MCF 10A (cell line): Measurements from ENCODE around the gene LIN28B. TPM values are rescaled to one million over a fixed set of nuclear protein-coding genes. Genes with fewer than 3 reads are reported as not detected.

Experiments used
- BruUV-seq: library from RNA; stranded (reverse); fragments of 400-500 nt; replicated peaks from 2 replicates; lab custom pipeline; 2021; lab: Mats Ljungman, UMichigan
- CTCF ChIA-PET: fragments of 300-600 bp; sonication (Branson Sonifier 250); formaldehyde crosslinking; extraction: SDS; loops from one replicate; lab custom pipeline; 2021; ENCODE audit warnings: antibody characterized with exemption, inconsistent platforms; lab: Yijun Ruan, JAX
- POLR2A ChIA-PET: fragments of 300-600, 350-650 bp; sonication (Branson Sonifier 250); formaldehyde crosslinking; extraction: SDS; loops from one replicate; lab custom pipeline; 2020; ENCODE audit warnings: antibody characterized with exemption, inconsistent platforms; lab: Yijun Ruan, JAX
- DNase-seq: peaks from one replicate; pipeline ENCODE4 v3.0.0-alpha.2; 2018; ENCODE audit not compliant: unreplicated experiment
- H3K27ac Mint-ChIP-seq: one replicate; pipeline ENCODE4 v1.8.0; 2022; ENCODE audit warnings: mild to moderate bottlenecking, low read depth, mixed read lengths; ENCODE audit not compliant: unreplicated experiment
- H3K27me3 Mint-ChIP-seq: one replicate; pipeline ENCODE4 v1.8.0; 2022; ENCODE audit warnings: mixed read lengths; ENCODE audit not compliant: insufficient read depth, unreplicated experiment
- H3K36me3 Mint-ChIP-seq: one replicate; pipeline ENCODE4 v1.8.0; 2022; ENCODE audit warnings: mild to moderate bottlenecking, moderate library complexity, mixed read lengths; ENCODE audit not compliant: insufficient read depth, unreplicated experiment
- H3K4me1 Mint-ChIP-seq: one replicate; pipeline ENCODE4 v1.8.0; 2022; ENCODE audit warnings: mixed read lengths; ENCODE audit not compliant: insufficient read depth, unreplicated experiment
- H3K4me3 Mint-ChIP-seq: one replicate; pipeline ENCODE4 v1.8.0; 2022; ENCODE audit warnings: mild to moderate bottlenecking, moderate library complexity, mixed read lengths; ENCODE audit not compliant: unreplicated experiment
- H3K9me3 Mint-ChIP-seq: one replicate; pipeline ENCODE4 v1.8.0; 2022; ENCODE audit warnings: mixed read lengths; ENCODE audit not compliant: unreplicated experiment
- CTCF ChIP-seq: fragments of 200-600 bp; IDR thresholded peaks from one replicate; pipeline ENCODE4 v1.8.0; 2022; ENCODE audit warnings: antibody characterized with exemption, mild to moderate bottlenecking; ENCODE audit not compliant: unreplicated experiment
- intact Hi-C: fragments of 100-400 bp; cut with micrococcal nuclease; formaldehyde crosslinking; loops from 2 replicates; pipeline ENCODE4 v1.14.1; 2022
- total RNA-seq: library from RNA; stranded (reverse); gene quantifications from 2 replicates; pipeline ENCODE4 v1.2.3, GENCODE V29; 2022

LIN28B gene
- total RNA-seq, 1 experiment from 2014 or later, result not detected

GRCh38 chr6:104969108-104969507, 12.2 kb downstream of the LIN28B start:
- no peaks in the 10 kb centered on the region for H3K36me3 Mint-ChIP-seq
- H3K9me3 Mint-ChIP-seq, result no peaks in the 10 kb centered on the region
- H3K4me3 Mint-ChIP-seq, result no peak overlapping the region
- TF ChIP-seq CTCF, result no peak
- CTCF ChIA-PET, result interaction anchor here (1.4 to 1.6 kb wide), 2 partner anchors 10 to 74 kb away, joined by 4 read pairs; no protein-coding TSS in a partner anchor
- no peak for DNase-seq
- BruUV-seq, result no TSS peak
- H3K4me1 Mint-ChIP-seq, result no peaks in the 10 kb centered on the region
- POLR2A ChIA-PET, result interaction anchor here (1.1 to 1.3 kb wide), 3 partner anchors 9 to 109 kb away, joined by 3 to 5 read pairs (median 4); partner anchors contain the start of gene HACE1
- no peak overlapping the region for H3K27ac Mint-ChIP-seq
- intact Hi-C loops, result no loop called here
- H3K27me3 Mint-ChIP-seq, result no peaks in the 10 kb centered on the region

- Mint-ChIP-seq H3K9me3 (no peaks in the 10 kb centered on the region), H3K27ac (no peak overlapping the region), H3K27me3 (peaks cover 2% of the 10 kb centered on the region), H3K4me1 (no peaks in the 10 kb centered on the region), H3K36me3 (no peaks in the 10 kb centered on the region), H3K4me3 (no peak overlapping the region)
- no TSS peak for BruUV-seq
- ChIA-PET POLR2A (interaction anchor here (1.1 to 1.3 kb wide), 2 partner anchors 16 to 110 kb away, joined by 3 to 5 read pairs; partner anchors contain the start of gene HACE1), CTCF (interaction anchor here (1.6 kb wide), 1 partner anchor 11 kb away, joined by 4 read pairs; no protein-coding TSS in a partner anchor)
- intact Hi-C loops, result no loop called here
- TF ChIP-seq CTCF, result no peak
- no peak for DNase-seq
Observed at GRCh38 chr6:104969785-104970581, 13.1 kb downstream of the LIN28B start.

GRCh38 chr6:104973404-104973803, 16.5 kb downstream of the LIN28B start:
- no peak for TF ChIP-seq CTCF
- BruUV-seq, result no TSS peak
- no peak overlapping the region for H3K27ac Mint-ChIP-seq
- no peaks in the 10 kb centered on the region for H3K9me3 Mint-ChIP-seq
- peaks cover 29% of the 10 kb centered on the region for H3K27me3 Mint-ChIP-seq
- no peak for DNase-seq
- no peak overlapping the region for H3K4me3 Mint-ChIP-seq
- intact Hi-C loops, result no loop called here
- no peaks in the 10 kb centered on the region for H3K4me1 Mint-ChIP-seq
- POLR2A ChIA-PET, result no interaction called here
- CTCF ChIA-PET, result no interaction called here
- H3K36me3 Mint-ChIP-seq, result no peaks in the 10 kb centered on the region

GRCh38 chr6:104983296-104983695, 26.4 kb downstream of the LIN28B start:
- no peaks in the 10 kb centered on the region for H3K36me3 Mint-ChIP-seq
- no peak overlapping the region for H3K27ac Mint-ChIP-seq
- intact Hi-C loops, result no loop called here
- H3K4me1 Mint-ChIP-seq, result no peaks in the 10 kb centered on the region
- ChIA-PET CTCF (interaction anchor here (0.6 to 0.9 kb wide), 2 partner anchors 15 to 1186 kb away, joined by 3 read pairs; no protein-coding TSS in a partner anchor), POLR2A (interaction anchor here (0.6 to 0.7 kb wide), 2 partner anchors 12 to 28 kb away, joined by 3 read pairs; no protein-coding TSS in a partner anchor)
- no TSS peak for BruUV-seq
- no peaks in the 10 kb centered on the region for H3K9me3 Mint-ChIP-seq
- no peak for DNase-seq
- peaks cover 58% of the 10 kb centered on the region for H3K27me3 Mint-ChIP-seq
- no peak overlapping the region for H3K4me3 Mint-ChIP-seq
- no peak for TF ChIP-seq CTCF
